ENCODE measurements around the gene DIP2B.

- TF ChIP-seq, protein P1, sequence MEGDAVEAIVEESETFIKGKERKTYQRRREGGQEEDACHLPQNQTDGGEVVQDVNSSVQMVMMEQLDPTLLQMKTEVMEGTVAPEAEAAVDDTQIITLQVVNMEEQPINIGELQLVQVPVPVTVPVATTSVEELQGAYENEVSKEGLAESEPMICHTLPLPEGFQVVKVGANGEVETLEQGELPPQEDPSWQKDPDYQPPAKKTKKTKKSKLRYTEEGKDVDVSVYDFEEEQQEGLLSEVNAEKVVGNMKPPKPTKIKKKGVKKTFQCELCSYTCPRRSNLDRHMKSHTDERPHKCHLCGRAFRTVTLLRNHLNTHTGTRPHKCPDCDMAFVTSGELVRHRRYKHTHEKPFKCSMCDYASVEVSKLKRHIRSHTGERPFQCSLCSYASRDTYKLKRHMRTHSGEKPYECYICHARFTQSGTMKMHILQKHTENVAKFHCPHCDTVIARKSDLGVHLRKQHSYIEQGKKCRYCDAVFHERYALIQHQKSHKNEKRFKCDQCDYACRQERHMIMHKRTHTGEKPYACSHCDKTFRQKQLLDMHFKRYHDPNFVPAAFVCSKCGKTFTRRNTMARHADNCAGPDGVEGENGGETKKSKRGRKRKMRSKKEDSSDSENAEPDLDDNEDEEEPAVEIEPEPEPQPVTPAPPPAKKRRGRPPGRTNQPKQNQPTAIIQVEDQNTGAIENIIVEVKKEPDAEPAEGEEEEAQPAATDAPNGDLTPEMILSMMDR (conservative IDR thresholded peaks at IDR 0.05 in 1 of 2, IDR thresholded peaks at IDR 0.05 in 1 of 2; ENCODE audit: extremely low read depth in 1 of 2, insufficient read depth in 1 of 2, low read depth in 1 of 2, low read length in 2 of 2): no peak
- no peak for TF ChIP-seq EZH2 (IDR thresholded peaks at IDR 0.05; ENCODE audit: borderline replicate concordance, low read length)
These were observed 1.1 kb downstream of the DIP2B start for GRCh38 chr12:50505675-50506530.
